HepG2 (cell line): Measurements from ENCODE around the gene PRUNE1. TPM values are rescaled to one million over a fixed set of nuclear protein-coding genes. Genes with fewer than 3 reads are reported as not detected.

Experiments used
- CBX5 ChIP-seq: sonication (generic); formaldehyde crosslinking; IDR thresholded peaks from 2 replicates; pipeline ENCODE4 v1.4.0; 2020; ENCODE audit warnings: missing genetic modification reagents, borderline replicate concordance
- CCDC6 ChIP-seq: sonication (generic); formaldehyde crosslinking; IDR thresholded peaks from 2 replicates; pipeline ENCODE4 v1.8.1; 2022; ENCODE audit warnings: mild to moderate bottlenecking, missing genetic modification reagents, moderate library complexity
- CREB3 ChIP-seq: sonication (generic); formaldehyde crosslinking; IDR thresholded peaks from 2 replicates; pipeline ENCODE4 v1.5.0; 2020; ENCODE audit warnings: missing genetic modification reagents
- FOXA3 ChIP-seq: IDR thresholded peaks from 2 replicates; pipeline ENCODE4 v1.6.1; 2016; ENCODE audit warnings: missing genetic modification reagents, missing compliant biosample characterization
- HNF4G ChIP-seq, 2 experiments: sonication (generic) in 1 of 2; formaldehyde crosslinking in 1 of 2; IDR thresholded peaks; 2 replicates each; pipeline versions ENCODE4 v1.4.0 to v1.6.1; 2011 to 2020; ENCODE audit warnings: borderline replicate concordance in 2 of 2, low read depth in 2 of 2, mild to moderate bottlenecking in 2 of 2, low read length in 1 of 2, missing genetic modification reagents in 1 of 2, moderate library complexity in 1 of 2
- IKZF5 ChIP-seq: IDR thresholded peaks from 2 replicates; pipeline ENCODE4 v1.6.1; 2018; ENCODE audit warnings: missing genetic modification reagents, mild to moderate bottlenecking, missing compliant biosample characterization
- LBX2 ChIP-seq: sonication (generic); formaldehyde crosslinking; IDR thresholded peaks from 2 replicates; pipeline ENCODE4 v1.5.0; 2020; ENCODE audit warnings: missing genetic modification reagents, mild to moderate bottlenecking, borderline replicate concordance
- SMAD1 ChIP-seq: sonication (generic); formaldehyde crosslinking; IDR thresholded peaks from 2 replicates; pipeline ENCODE4 v1.4.0; 2020; ENCODE audit warnings: missing genetic modification reagents, low read depth, mild to moderate bottlenecking, borderline replicate concordance
- SNRNP70 ChIP-seq: fragments of 200-400 bp; formaldehyde crosslinking; IDR thresholded peaks from 2 replicates; pipeline ENCODE4 v1.6.1; 2017; ENCODE audit warnings: mild to moderate bottlenecking, low read depth, low read length, moderate library complexity
- SSRP1 ChIP-seq: IDR thresholded peaks from 2 replicates; pipeline ENCODE4 v1.6.1; 2016; ENCODE audit warnings: control low read depth
- THRA ChIP-seq: sonication (generic); formaldehyde crosslinking; IDR thresholded peaks from 2 replicates; pipeline ENCODE4 v1.4.0; 2020; ENCODE audit warnings: missing genetic modification reagents, borderline replicate concordance
- USF2 ChIP-seq, 2 experiments: sonication (generic) in 1 of 2; formaldehyde crosslinking in 1 of 2; IDR thresholded peaks; 2 replicates each; pipeline versions ENCODE4 v1.5.1 to v1.6.1; 2011 to 2020; ENCODE audit warnings: borderline replicate concordance in 1 of 2, low read depth in 1 of 2, low read length in 1 of 2, mild to moderate bottlenecking in 1 of 2, missing genetic modification reagents in 1 of 2, moderate library complexity in 1 of 2
- ZBTB25 ChIP-seq: IDR thresholded peaks from 2 replicates; pipeline ENCODE4 v1.6.1; 2018; ENCODE audit warnings: missing genetic modification reagents
- ZMAT3 ChIP-seq: sonication (generic); formaldehyde crosslinking; conservative IDR thresholded peaks from 2 replicates; pipeline ENCODE4 v1.7.0; 2021; ENCODE audit warnings: missing genetic modification reagents
- ZNF556 ChIP-seq: sonication (generic); formaldehyde crosslinking; IDR thresholded peaks from 2 replicates; pipeline ENCODE4 v1.4.0; 2020; ENCODE audit warnings: mild to moderate bottlenecking, missing genetic modification reagents, borderline replicate concordance
- ZNF709 ChIP-seq: sonication (generic); formaldehyde crosslinking; IDR thresholded peaks from 2 replicates; pipeline ENCODE4 v1.5.0; 2020; ENCODE audit warnings: mild to moderate bottlenecking, missing genetic modification reagents
- ZNF784 ChIP-seq: sonication (generic); formaldehyde crosslinking; IDR thresholded peaks from 2 replicates; pipeline ENCODE4 v1.5.1; 2020; ENCODE audit warnings: missing genetic modification reagents, mild to moderate bottlenecking, borderline replicate concordance
- polyA plus RNA-seq, 8 experiments: library from polyadenylated mRNA; depleted of rRNA in 3 of 8; stranded (reverse) in 7 of 8; unstranded in 1 of 8; fragments of >200 nt; fragmentation: Illumina TruSeq in 4 of 8; extraction: Trizol in 4 of 8; gene quantifications; 2 replicates each; pipeline versions ENCODE4 v1.2.1 to v1.2.3, GENCODE V29; 2011 to 2016; ENCODE audit warnings: low read depth in 4 of 8, missing spikeins in 1 of 8, mixed read lengths in 1 of 8; ENCODE audit not compliant: insufficient read depth in 1 of 8
- total RNA-seq, 5 experiments: library from RNA; depleted of rRNA; stranded (reverse); fragments of >200 nt; fragmentation: Illumina TruSeq; extraction: Trizol; gene quantifications; 2 replicates each; pipeline ENCODE4 v1.2.3, GENCODE V29; 2016; ENCODE audit warnings: low read depth in 1 of 5

PRUNE1 gene
- total and polyA plus RNA-seq, 2 of the 13 experiments (the other 11 are each of a cell fraction or from before 2014, with no cell fraction given) = 19.0 to 31.9 TPM

GRCh38 chr1:151008244-151009205 lies at the start of gene PRUNE1 (continued):
- peak; percentile 55 for TF ChIP-seq IKZF5 (CRISPR knock-in tag)
- TF ChIP-seq LBX2 = no peak
- TF ChIP-seq SMAD1 (CRISPR knock-in tag) = peak; percentile 82; the same call in 1 of the 2 replicates
- TF ChIP-seq USF2 (IDR thresholded peaks at IDR 0.05; ENCODE audit: low read depth, low read length) = no peak
- TF ChIP-seq USF2 (CRISPR knock-in tag; IDR thresholded peaks at IDR 0.05; ENCODE audit: borderline replicate concordance) = no peak
- TF ChIP-seq ZNF709 (CRISPR knock-in tag) = no peak; the same call in 1 of the 2 replicates
- no peak for TF ChIP-seq THRA
- peak; percentile 41; the same call in 1 of the 2 replicates for TF ChIP-seq HNF4G (IDR thresholded peaks at IDR 0.05; ENCODE audit: borderline replicate concordance, low read depth, low read length)
- peak; percentile 42; the same call in 1 of the 2 replicates for TF ChIP-seq HNF4G (CRISPR knock-in tag; IDR thresholded peaks at IDR 0.05; ENCODE audit: borderline replicate concordance, low read depth)
- TF ChIP-seq ZBTB25 (CRISPR knock-in tag) = no peak
- peak; percentile 31; the same call in 1 of the 2 replicates for TF ChIP-seq FOXA3 (CRISPR knock-in tag)
- no peak; the same call in 1 of the 2 replicates for TF ChIP-seq CBX5
- TF ChIP-seq SSRP1 (CRISPR knock-in tag) = no peak
- TF ChIP-seq CREB3 (CRISPR knock-in tag) = no peak
- TF ChIP-seq SNRNP70 = no peak
- no peak; the same call in 1 of the 2 replicates for TF ChIP-seq CCDC6
- 0 out of 2 replicates have a peak, but pooled peaks have one; percentile 46 for TF ChIP-seq ZMAT3 (CRISPR knock-in tag)
- TF ChIP-seq ZNF784 (CRISPR knock-in tag) = 0 out of 2 replicates have a peak, but pooled peaks have one; percentile 42
- peak; percentile 41; the same call in 1 of the 2 replicates for TF ChIP-seq ZNF556 (CRISPR knock-in tag)
